ENCODE measurements around the gene PRRT3. TPM values are rescaled to one million over a fixed set of nuclear protein-coding genes. Genes with fewer than 3 reads are reported as not detected.
A peak's percentile ranks its signal among the peaks of the same experiment; 100 is the strongest.

The PRRT3 gene
- total and polyA plus RNA-seq, 2 of the 13 experiments (the other 11 are each of a cell fraction or from before 2014, with no cell fraction given), result 0.22 to 0.44 TPM

GRCh38 chr3:9947025-9947995 lies 4.9 kb downstream of the PRRT3 start (continued):
- peak; percentile 80 for TF ChIP-seq TFDP1 (CRISPR knock-in tag; IDR thresholded peaks at IDR 0.05; ENCODE audit: borderline replicate concordance)
- no peak for TF ChIP-seq TAF15 (IDR thresholded peaks at IDR 0.05; ENCODE audit: low read depth, low read length, poor library complexity, severe bottlenecking)
- TF ChIP-seq ZNF792 (CRISPR knock-in tag; IDR thresholded peaks at IDR 0.05), result peak; percentile 66
- no peak for TF ChIP-seq MLXIP (CRISPR knock-in tag; IDR thresholded peaks at IDR 0.05; ENCODE audit: borderline replicate concordance)
- 0 out of 2 replicates have a peak, but pooled peaks have one; percentile 25 for TF ChIP-seq ZNF235 (CRISPR knock-in tag; IDR thresholded peaks at IDR 0.05; ENCODE audit: borderline replicate concordance)
- TF ChIP-seq CENPT (CRISPR knock-in tag; IDR thresholded peaks at IDR 0.05; ENCODE audit: low read depth), result peak; percentile 49; the same call in 1 of the 2 replicates
- no peak for TF ChIP-seq MEF2D (CRISPR knock-in tag; IDR thresholded peaks at IDR 0.05)
- TF ChIP-seq ZNF10 (CRISPR knock-in tag; IDR thresholded peaks at IDR 0.05; ENCODE audit: borderline replicate concordance, low read depth), result no peak
- TF ChIP-seq ZNF264 (CRISPR knock-in tag; IDR thresholded peaks at IDR 0.05), result peak; percentile 51; the same call in 1 of the 2 replicates
- TF ChIP-seq CC2D1A (CRISPR knock-in tag; IDR thresholded peaks at IDR 0.05), result no peak
- TF ChIP-seq RFXANK (CRISPR knock-in tag; IDR thresholded peaks at IDR 0.05), result no peak
- TF ChIP-seq ATRX (CRISPR knock-in tag; IDR thresholded peaks at IDR 0.05; ENCODE audit: borderline replicate concordance), result no peak
- TF ChIP-seq GPBP1L1 (CRISPR knock-in tag; IDR thresholded peaks at IDR 0.05), result no peak
- TF ChIP-seq RELA (CRISPR knock-in tag; IDR thresholded peaks at IDR 0.05), result no peak
- peak; percentile 97 for TF ChIP-seq MXI1 (IDR thresholded peaks at IDR 0.05; ENCODE audit: borderline replicate concordance, low read depth, low read length)
- TF ChIP-seq TRIM22 (IDR thresholded peaks at IDR 0.05), result no peak
- TF ChIP-seq SOX13 (IDR thresholded peaks at IDR 0.05), result no peak
- TF ChIP-seq SOX13 (CRISPR knock-in tag; conservative IDR thresholded peaks at IDR 0.05 in 1 of 2, IDR thresholded peaks at IDR 0.05 in 1 of 2), result peak in 1 of 2 experiments; percentile 41; a peak in 1 of 4 replicates
- no peak for TF ChIP-seq SIN3B (IDR thresholded peaks at IDR 0.05; ENCODE audit: low read length)
- TF ChIP-seq MTA3 (CRISPR knock-in tag; IDR thresholded peaks at IDR 0.05), result no peak
- peak; percentile 75 for TF ChIP-seq ZNF501 (CRISPR knock-in tag; IDR thresholded peaks at IDR 0.05)
- TF ChIP-seq ZNF878 (CRISPR knock-in tag; IDR thresholded peaks at IDR 0.05), result peak; percentile 47; the same call in 1 of the 2 replicates
- TF ChIP-seq ZFP62 (CRISPR knock-in tag; IDR thresholded peaks at IDR 0.05), result no peak
- TF ChIP-seq FOXK2 (IDR thresholded peaks at IDR 0.05), result no peak; the same call in 1 of the 2 replicates

All from HepG2 (cell line).